Trophoblast cell (in vitro differentiated cells and primary cell): Measurements from ENCODE around the gene ACTMAP.

Experiments used
- DNase-seq, 2 donors: peaks; one replicate each; pipeline ENCODE4 v3.0.0-alpha.2; 2016
- H2AFZ ChIP-seq: 2 replicates; pipeline ENCODE4 v1.6.1; 2013; ENCODE audit warnings: low read length, moderate library complexity, mild to moderate bottlenecking; ENCODE audit not compliant: insufficient read depth, poor library complexity
- H2AK5ac ChIP-seq: 2 replicates; pipeline ENCODE4 v1.6.1; 2013; ENCODE audit warnings: mild to moderate bottlenecking, low read length
- H2BK120ac ChIP-seq: 2 replicates; pipeline ENCODE4 v1.6.1; 2013; ENCODE audit warnings: low read length, mild to moderate bottlenecking, moderate library complexity; ENCODE audit not compliant: insufficient read depth, poor library complexity
- H2BK12ac ChIP-seq: 2 replicates; pipeline ENCODE4 v1.6.1; 2013; ENCODE audit warnings: mild to moderate bottlenecking, low read length, moderate library complexity
- H2BK5ac ChIP-seq: 2 replicates; pipeline ENCODE4 v1.6.1; 2013; ENCODE audit warnings: low read length, low read depth, moderate library complexity, mild to moderate bottlenecking; ENCODE audit not compliant: poor library complexity
- H3K14ac ChIP-seq: 2 replicates; pipeline ENCODE4 v1.6.1; 2013; ENCODE audit warnings: mild to moderate bottlenecking, low read length
- H3K18ac ChIP-seq: 2 replicates; pipeline ENCODE4 v1.6.1; 2013; ENCODE audit warnings: mild to moderate bottlenecking, low read length
- H3K23ac ChIP-seq: 2 replicates; pipeline ENCODE4 v1.6.1; 2013; ENCODE audit warnings: low read length
- H3K27ac ChIP-seq: 2 replicates; pipeline ENCODE4 v1.5.1; 2013; ENCODE audit warnings: low read depth, mild to moderate bottlenecking, inconsistent platforms, low read length, moderate library complexity
- H3K27me3 ChIP-seq: 2 replicates; pipeline ENCODE4 v1.6.1; 2013; ENCODE audit warnings: inconsistent platforms, mild to moderate bottlenecking, low read length, moderate library complexity; ENCODE audit not compliant: insufficient read depth
- H3K36me3 ChIP-seq, 2 experiments: 1 replicate in 1 of 2; 2 replicates in 1 of 2; pipeline ENCODE4 v1.6.1; 2013; ENCODE audit warnings: low read length in 2 of 2, mild to moderate bottlenecking in 2 of 2, moderate library complexity in 1 of 2; ENCODE audit not compliant: insufficient read depth in 2 of 2, control insufficient read depth in 1 of 2
- H3K4ac ChIP-seq: 2 replicates; pipeline ENCODE4 v1.6.1; 2013; ENCODE audit warnings: low read depth, mild to moderate bottlenecking, low read length, moderate library complexity
- H3K4me1 ChIP-seq, 2 experiments: 1 replicate in 1 of 2; 2 replicates in 1 of 2; pipeline ENCODE4 v1.6.1; 2013; ENCODE audit warnings: low read length in 2 of 2, mild to moderate bottlenecking in 2 of 2, moderate library complexity in 1 of 2; ENCODE audit not compliant: insufficient read depth in 2 of 2, control insufficient read depth in 1 of 2
- H3K4me2 ChIP-seq: 2 replicates; pipeline ENCODE4 v1.6.1; 2013; ENCODE audit warnings: inconsistent platforms, mild to moderate bottlenecking, low read length, moderate library complexity
- H3K4me3 ChIP-seq: 2 replicates; pipeline ENCODE4 v1.5.1; 2013; ENCODE audit warnings: mild to moderate bottlenecking, low read depth, low read length, inconsistent platforms
- H3K79me1 ChIP-seq: one replicate; pipeline ENCODE4 v1.6.1; 2013; ENCODE audit warnings: low read length
- H3K79me2 ChIP-seq: 2 replicates; pipeline ENCODE4 v1.6.1; 2013; ENCODE audit warnings: low read length, mild to moderate bottlenecking; ENCODE audit not compliant: control insufficient read depth, insufficient read depth, poor library complexity
- H3K9ac ChIP-seq: 2 replicates; pipeline ENCODE4 v1.6.1; 2013; ENCODE audit warnings: mild to moderate bottlenecking, low read length
- H3K9me3 ChIP-seq: 2 replicates; pipeline ENCODE4 v1.6.1; 2013; ENCODE audit warnings: low read depth, mild to moderate bottlenecking, control low read depth, inconsistent platforms, low read length; ENCODE audit not compliant: insufficient read depth
- H4K12ac ChIP-seq: 2 replicates; pipeline ENCODE4 v1.6.1; 2013; ENCODE audit warnings: low read depth, mild to moderate bottlenecking, low read length, moderate library complexity
- H4K8ac ChIP-seq: 2 replicates; pipeline ENCODE4 v1.6.1; 2013; ENCODE audit warnings: low read depth, mild to moderate bottlenecking, low read length, moderate library complexity
- H4K91ac ChIP-seq: one replicate; pipeline ENCODE4 v1.6.1; 2013; ENCODE audit warnings: low read depth, mild to moderate bottlenecking, low read length, moderate library complexity
- whole genome bisulfite sequencing: extraction: QIAGEN DNeasy Blood & Tissue Kit; methylation state at CpG from one replicate; pipeline ENCODE4 v1.1.7; 2013; ENCODE audit warnings: missing lambda C conversion rate; ENCODE audit not compliant: insufficient read length, insufficient coverage; ENCODE audit errors: extremely low coverage; 5-methylcytosine and 5-hydroxymethylcytosine counted together

ACTMAP gene

DNA sequence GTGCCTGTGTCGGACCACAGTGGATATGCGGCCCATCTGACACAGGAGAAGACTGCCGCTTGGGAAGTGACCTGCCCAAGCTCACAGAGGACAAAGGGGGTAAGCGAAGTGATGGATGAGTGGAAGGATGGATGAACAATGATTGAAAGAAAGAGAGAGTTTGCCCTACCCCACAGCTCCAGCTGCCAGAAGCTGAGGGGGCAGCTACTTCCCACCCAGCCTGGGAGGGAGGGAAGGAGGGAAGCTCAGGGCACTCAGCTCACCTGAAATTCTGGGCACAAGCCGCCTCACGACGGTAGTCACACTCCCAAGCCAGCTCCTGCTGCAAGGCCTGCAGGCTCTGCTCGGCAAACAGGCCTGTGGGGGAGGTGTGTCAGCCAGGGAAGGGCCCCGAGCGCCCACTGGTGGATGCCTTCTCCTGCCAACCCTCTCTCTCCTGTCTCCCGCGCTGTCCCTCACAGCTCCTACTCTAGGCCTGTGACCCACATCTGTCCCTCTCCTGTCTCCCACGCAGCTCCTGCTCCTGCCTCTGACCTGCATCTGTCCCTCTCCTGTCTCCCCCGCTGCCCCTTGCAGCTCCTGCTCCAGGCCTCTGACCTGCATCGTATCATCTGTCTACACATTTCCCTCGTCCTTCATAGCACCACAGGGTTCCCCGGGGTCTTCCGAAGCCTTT, 47.8 kb downstream of the ACTMAP start:
- H3K9ac ChIP-seq: no peak overlapping the region
- no peak overlapping the region for H3K4ac ChIP-seq
- no peak overlapping the region for H3K14ac ChIP-seq
- H3K27ac ChIP-seq: no peak overlapping the region
- H3K9me3 ChIP-seq: no peaks in the 10 kb centered on the region
- no peaks in the 10 kb centered on the region for H3K79me2 ChIP-seq
- H3K27me3 ChIP-seq: no peaks in the 10 kb centered on the region
- DNase-seq: peak in 1 of 2 donors; percentile 54
- no peak overlapping the region for H2AK5ac ChIP-seq
- H4K12ac ChIP-seq: no peak overlapping the region
- no peak overlapping the region for H2AFZ ChIP-seq
- no peak overlapping the region for H3K4me3 ChIP-seq
- no peak overlapping the region for H2BK12ac ChIP-seq
- no peak overlapping the region for H3K18ac ChIP-seq
- no peak overlapping the region for H4K91ac ChIP-seq
- no peak overlapping the region for H4K8ac ChIP-seq
- no peak overlapping the region for H3K23ac ChIP-seq
- no peaks in the 10 kb centered on the region for H3K4me1 ChIP-seq
- WGBS: no CpG with 5 or more reads among the region's 18 CpGs
- H2BK120ac ChIP-seq: no peak overlapping the region
- H2BK5ac ChIP-seq: no peak overlapping the region
- no peak overlapping the region for H3K4me2 ChIP-seq
- H3K36me3 ChIP-seq: peaks cover 38 to 47% of the 10 kb centered on the region in 2 experiments
- no peaks in the 10 kb centered on the region for H3K79me1 ChIP-seq

DNA sequence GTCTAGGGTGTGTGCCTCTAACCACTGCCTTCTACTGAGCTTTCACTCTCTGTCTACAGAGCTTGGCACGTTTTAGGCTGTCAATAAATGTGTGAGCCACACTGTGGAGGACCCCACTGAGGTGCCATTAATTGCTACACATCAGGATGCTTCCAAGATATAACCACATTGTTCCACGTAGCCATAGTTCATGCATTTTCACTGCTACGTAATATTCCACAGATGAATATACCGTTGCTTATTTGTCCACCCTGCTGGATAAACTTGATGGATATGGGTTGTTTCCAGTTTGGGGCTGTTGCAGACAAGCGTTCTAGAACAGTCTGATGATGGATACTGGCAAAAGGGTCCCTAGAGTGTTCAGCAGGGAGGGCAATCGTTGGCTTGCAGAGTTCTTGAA, 48.5 kb downstream of the ACTMAP start:
- Histone ChIP-seq H4K12ac (no peak overlapping the region), H2AFZ (no peak overlapping the region), H3K27ac (no peak overlapping the region), H3K4me3 (no peak overlapping the region), H3K4me1 (no peaks in the 10 kb centered on the region), H3K79me2 (no peaks in the 10 kb centered on the region), H3K79me1 (no peaks in the 10 kb centered on the region), H3K4me2 (no peak overlapping the region), H3K4ac (no peak overlapping the region), H3K27me3 (no peaks in the 10 kb centered on the region), H3K9me3 (no peaks in the 10 kb centered on the region), H2BK5ac (no peak overlapping the region), H3K9ac (no peak overlapping the region), H4K91ac (no peak overlapping the region), H2AK5ac (no peak overlapping the region), H2BK120ac (no peak overlapping the region), H2BK12ac (no peak overlapping the region), H3K18ac (no peak overlapping the region), H3K14ac (no peak overlapping the region), H3K36me3 (peaks cover 41 to 48% of the 10 kb centered on the region in 2 experiments), H4K8ac (no peak overlapping the region), H3K23ac (no peak overlapping the region)
- DNase-seq: no peak
- WGBS: no CpG with 5 or more reads among the region's 6 CpGs

DNA sequence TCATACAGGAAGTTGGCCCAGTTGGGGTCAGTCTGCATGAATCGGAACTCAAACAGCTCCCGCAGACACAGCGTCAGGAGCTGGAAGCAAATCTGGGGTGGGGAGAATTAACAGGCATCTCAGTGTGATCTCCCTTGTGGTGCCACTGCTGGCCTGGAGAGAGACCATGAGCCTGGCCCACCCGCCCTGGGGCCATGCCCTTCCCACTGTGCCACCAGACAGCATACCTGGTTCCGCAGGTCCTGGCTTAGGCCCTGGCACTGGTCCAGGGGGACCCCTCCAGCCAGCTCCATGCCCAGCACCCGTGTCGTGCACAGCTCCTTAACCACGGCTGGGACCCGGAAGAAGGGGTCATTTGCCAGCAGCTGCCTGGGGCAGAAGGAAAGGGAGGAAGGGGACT, 50.2 kb downstream of the ACTMAP start:
- Histone ChIP-seq H3K36me3 (peaks cover 42 to 44% of the 10 kb centered on the region in 2 experiments), H4K12ac (no peak overlapping the region), H3K79me2 (no peaks in the 10 kb centered on the region), H3K27me3 (no peaks in the 10 kb centered on the region), H4K91ac (no peak overlapping the region), H3K18ac (no peak overlapping the region), H2AK5ac (no peak overlapping the region), H4K8ac (no peak overlapping the region), H3K27ac (no peak overlapping the region), H2BK5ac (no peak overlapping the region), H3K9ac (no peak overlapping the region), H3K9me3 (no peaks in the 10 kb centered on the region), H2AFZ (no peak overlapping the region), H3K79me1 (no peaks in the 10 kb centered on the region), H3K4me1 (no peaks in the 10 kb centered on the region), H2BK12ac (no peak overlapping the region), H3K14ac (no peak overlapping the region), H3K4me3 (no peak overlapping the region), H2BK120ac (no peak overlapping the region), H3K4ac (no peak overlapping the region), H3K4me2 (no peak overlapping the region), H3K23ac (no peak overlapping the region)
- no CpG with 5 or more reads among the region's 9 CpGs for WGBS
- DNase-seq: no peak

DNA sequence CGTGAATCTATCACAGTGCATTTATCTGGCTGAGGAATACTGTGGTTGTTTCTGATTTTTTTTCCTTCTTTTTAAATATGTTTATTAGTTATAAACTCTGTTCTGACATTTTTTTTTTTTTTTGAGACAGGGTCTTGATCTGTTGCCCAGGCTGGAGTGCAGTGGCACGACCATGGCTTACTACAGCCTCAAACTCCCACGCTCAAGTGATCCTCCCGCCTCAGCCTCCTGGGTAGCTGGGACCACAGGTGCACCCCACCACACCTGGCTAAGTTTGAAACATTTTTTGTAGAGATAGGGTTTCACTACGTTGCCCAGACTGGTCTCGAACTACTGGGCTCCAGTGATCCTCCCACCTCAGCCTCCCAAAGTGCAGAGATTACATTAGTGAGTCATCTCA, 53.3 kb downstream of the ACTMAP start:
- no peak overlapping the region for H3K4me2 ChIP-seq
- H3K36me3 ChIP-seq: peaks cover 30 to 56% of the 10 kb centered on the region in 2 experiments
- no peaks in the 10 kb centered on the region for H3K4me1 ChIP-seq
- no peaks in the 10 kb centered on the region for H3K27me3 ChIP-seq
- H2AFZ ChIP-seq: no peak overlapping the region
- no peak overlapping the region for H2AK5ac ChIP-seq
- no peaks in the 10 kb centered on the region for H3K79me1 ChIP-seq
- no peak overlapping the region for H3K18ac ChIP-seq
- no peak overlapping the region for H3K23ac ChIP-seq
- H3K14ac ChIP-seq: no peak overlapping the region
- no peak overlapping the region for H4K8ac ChIP-seq
- H2BK12ac ChIP-seq: no peak overlapping the region
- no peak overlapping the region for H4K91ac ChIP-seq
- no peaks in the 10 kb centered on the region for H3K79me2 ChIP-seq
- no peak overlapping the region for H3K4ac ChIP-seq
- WGBS: no CpG with 5 or more reads among the region's 6 CpGs
- H3K4me3 ChIP-seq: no peak overlapping the region
- no peak overlapping the region for H2BK5ac ChIP-seq
- no peak for DNase-seq
- no peaks in the 10 kb centered on the region for H3K9me3 ChIP-seq
- H3K27ac ChIP-seq: no peak overlapping the region
- no peak overlapping the region for H3K9ac ChIP-seq
- H4K12ac ChIP-seq: no peak overlapping the region
- no peak overlapping the region for H2BK120ac ChIP-seq
